ENCODE results near the gene ANKRD23. TPM values are rescaled to one million over a fixed set of nuclear protein-coding genes. Genes with fewer than 3 reads are reported as not detected.

The ANKRD23 gene
- total RNA-seq, 1 donor from 2014 or later = 5.7 TPM

- peaks cover 11% of the 10 kb centered on the region for H3K4me1 Mint-ChIP-seq (ENCODE audit: unreplicated experiment)
- H3K36me3 Mint-ChIP-seq (ENCODE audit: unreplicated experiment) = peaks cover 17% of the 10 kb centered on the region
- no peak overlapping the region for H3K27ac Mint-ChIP-seq (ENCODE audit: unreplicated experiment)
- DNase-seq (ENCODE audit: extremely low spot score, unreplicated experiment) = no peak
- no peaks in the 10 kb centered on the region for H3K27me3 Mint-ChIP-seq (ENCODE audit: unreplicated experiment)
- no peak for TF ChIP-seq CTCF (IDR thresholded peaks at IDR 0.05)
- no peaks in the 10 kb centered on the region for H3K9me3 Mint-ChIP-seq (ENCODE audit: unreplicated experiment)
- H3K4me3 Mint-ChIP-seq (ENCODE audit: unreplicated experiment) = no peak overlapping the region
Measured at GRCh38 chr2:96828436-96828835, 15.4 kb downstream of the ANKRD23 start.

DNA sequence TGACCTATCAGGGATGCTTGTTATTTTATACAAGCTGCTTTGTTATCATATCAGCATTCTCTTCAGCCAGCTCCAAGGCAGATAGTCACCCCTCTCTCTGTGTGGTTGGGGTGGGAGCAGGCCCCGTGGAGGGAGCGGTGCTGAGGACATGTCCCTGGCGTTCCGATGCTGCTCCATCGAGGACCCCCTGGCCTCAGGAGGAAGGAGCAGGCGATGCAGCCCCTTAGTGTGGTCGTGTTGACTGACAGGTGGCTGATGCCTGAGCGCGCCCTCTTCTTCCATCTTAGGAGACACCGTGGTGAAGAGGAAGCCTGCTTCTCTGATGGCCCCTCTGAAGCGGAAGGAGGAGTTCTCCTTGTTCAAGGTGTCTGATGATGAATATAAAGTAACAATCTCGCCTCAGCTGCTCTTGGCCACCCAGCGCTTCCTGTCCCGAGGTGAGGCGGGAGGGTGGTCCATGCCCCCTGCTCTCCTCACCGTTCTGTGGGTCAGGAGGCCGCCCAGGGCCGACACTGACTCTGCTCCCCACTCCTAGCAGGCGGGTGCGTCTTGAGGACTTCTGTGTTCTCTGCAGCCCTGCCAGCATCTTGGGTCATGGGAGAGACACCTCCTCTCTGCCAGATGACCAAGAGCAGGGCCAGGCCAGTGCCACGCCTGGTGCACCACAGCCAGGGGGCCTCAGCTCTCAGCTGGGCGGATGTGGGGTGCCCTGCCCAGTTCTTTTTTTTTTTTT, 17.1 kb downstream of the ANKRD23 start:
- no peaks in the 10 kb centered on the region for H3K9me3 Mint-ChIP-seq (ENCODE audit: unreplicated experiment)
- peaks cover 17% of the 10 kb centered on the region for H3K36me3 Mint-ChIP-seq (ENCODE audit: unreplicated experiment)
- no peaks in the 10 kb centered on the region for H3K27me3 Mint-ChIP-seq (ENCODE audit: unreplicated experiment)
- no peak for DNase-seq (ENCODE audit: extremely low spot score, unreplicated experiment)
- no peak overlapping the region for H3K4me3 Mint-ChIP-seq (ENCODE audit: unreplicated experiment)
- no peak overlapping the region for H3K27ac Mint-ChIP-seq (ENCODE audit: unreplicated experiment)
- TF ChIP-seq CTCF (IDR thresholded peaks at IDR 0.05) = no peak
- H3K4me1 Mint-ChIP-seq (ENCODE audit: unreplicated experiment) = peaks cover 3% of the 10 kb centered on the region

DNA sequence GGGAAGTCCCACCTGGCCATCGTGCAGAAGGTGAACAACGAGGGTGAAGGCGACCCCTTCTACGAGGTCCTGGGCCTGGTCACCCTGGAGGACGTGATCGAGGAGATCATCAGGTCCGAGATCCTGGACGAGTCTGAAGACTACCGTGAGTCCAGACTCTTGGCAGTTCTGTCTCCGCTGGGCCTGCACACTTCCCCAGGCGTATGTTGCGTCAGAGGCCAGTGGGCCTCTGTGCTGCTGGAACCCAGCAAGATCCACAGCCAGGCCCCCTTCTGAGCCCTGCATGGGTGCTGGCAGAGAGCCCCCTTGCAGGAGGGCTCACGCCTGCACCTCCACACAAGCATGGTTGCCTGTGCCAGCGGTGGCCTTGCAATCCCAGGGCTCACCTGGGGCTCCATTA, 18.8 kb downstream of the ANKRD23 start:
- Mint-ChIP-seq H3K9me3 (ENCODE audit: unreplicated experiment) (no peaks in the 10 kb centered on the region), H3K4me1 (ENCODE audit: unreplicated experiment) (peaks cover 3% of the 10 kb centered on the region), H3K36me3 (ENCODE audit: unreplicated experiment) (peaks cover 21% of the 10 kb centered on the region), H3K4me3 (ENCODE audit: unreplicated experiment) (no peak overlapping the region), H3K27ac (ENCODE audit: unreplicated experiment) (no peak overlapping the region), H3K27me3 (ENCODE audit: unreplicated experiment) (no peaks in the 10 kb centered on the region)
- no peak for DNase-seq (ENCODE audit: extremely low spot score, unreplicated experiment)
- TF ChIP-seq CTCF (IDR thresholded peaks at IDR 0.05) = no peak

- TF ChIP-seq CTCF (IDR thresholded peaks at IDR 0.05) = no peak
- no peak for DNase-seq (ENCODE audit: extremely low spot score, unreplicated experiment)
- peaks cover 23% of the 10 kb centered on the region for H3K36me3 Mint-ChIP-seq (ENCODE audit: unreplicated experiment)
- H3K27ac Mint-ChIP-seq (ENCODE audit: unreplicated experiment) = no peak overlapping the region
- no peaks in the 10 kb centered on the region for H3K27me3 Mint-ChIP-seq (ENCODE audit: unreplicated experiment)
- peaks cover 4% of the 10 kb centered on the region for H3K4me1 Mint-ChIP-seq (ENCODE audit: unreplicated experiment)
- H3K9me3 Mint-ChIP-seq (ENCODE audit: unreplicated experiment) = no peaks in the 10 kb centered on the region
- H3K4me3 Mint-ChIP-seq (ENCODE audit: unreplicated experiment) = no peak overlapping the region
Measured at GRCh38 chr2:96824079-96824870, 19.5 kb downstream of the ANKRD23 start.

GRCh38 chr2:96823198-96823597, 20.6 kb downstream of the ANKRD23 start:
- no peaks in the 10 kb centered on the region for H3K27me3 Mint-ChIP-seq (ENCODE audit: unreplicated experiment)
- H3K4me3 Mint-ChIP-seq (ENCODE audit: unreplicated experiment) = no peak overlapping the region
- peaks cover 18% of the 10 kb centered on the region for H3K36me3 Mint-ChIP-seq (ENCODE audit: unreplicated experiment)
- H3K27ac Mint-ChIP-seq (ENCODE audit: unreplicated experiment) = no peak overlapping the region
- DNase-seq (ENCODE audit: extremely low spot score, unreplicated experiment) = no peak
- no peak for TF ChIP-seq CTCF (IDR thresholded peaks at IDR 0.05)
- H3K9me3 Mint-ChIP-seq (ENCODE audit: unreplicated experiment) = no peaks in the 10 kb centered on the region
- peaks cover 13% of the 10 kb centered on the region for H3K4me1 Mint-ChIP-seq (ENCODE audit: unreplicated experiment)
